Activated naive CD4-positive, alpha-beta T cell treated with anti-CD3 and anti-CD28 coated beads, Interleukin-2, amount 50 U/mL, for 72 hours (primary cell): ENCODE data around the gene SLC26A11. TPM values are rescaled to one million over a fixed set of nuclear protein-coding genes. Genes with fewer than 3 reads are reported as not detected.
A peak's percentile ranks its signal among the peaks of the same experiment; 100 is the strongest.

ENCODE experiments used
- ATAC-seq, 2 donors: fragments of 150-1000 bp; cut with Tn5 transposase; 2 replicates each; pipeline ENCODE4 v1.10.0; 2021; ENCODE audit warnings: mild to moderate bottlenecking in 2 of 2, moderate library complexity in 2 of 2
- DNase-seq, 2 donors: peaks; one replicate each; pipeline ENCODE4 v3.0.0; 2021 to 2022; ENCODE audit warnings: low spot score in 2 of 2
- H3K27ac Mint-ChIP-seq, 2 donors: one replicate each; pipeline ENCODE4 v1.8.0; 2022; ENCODE audit warnings: mild to moderate bottlenecking in 2 of 2, mixed read lengths in 2 of 2
- H3K36me3 Mint-ChIP-seq, 2 donors: one replicate each; pipeline ENCODE4 v1.8.0; 2022; ENCODE audit warnings: mixed read lengths in 2 of 2
- H3K9me3 Mint-ChIP-seq, 2 donors: one replicate each; pipeline ENCODE4 v1.8.0; 2022; ENCODE audit warnings: mixed read lengths in 2 of 2
- total RNA-seq, 2 donors: library from RNA; stranded (reverse); gene quantifications; one replicate each; pipeline ENCODE4 v1.2.3, GENCODE V29; 2022

Gene SLC26A11
- total RNA-seq, 2 donors from 2014 or later: 7.5 to 13.1 TPM

- DNase-seq (peak; percentile 57 to 81), ATAC-seq (peak; percentile 7 to 29)
- Mint-ChIP-seq H3K36me3 (peaks cover 37 to 40% of the 10 kb centered on the region in 2 donors), H3K9me3 (peaks cover 0 to 3% of the 10 kb centered on the region in 2 donors), H3K27ac (peak within 1 kb of the TSS; percentile 96 to 98)
These were observed 40.5 kb downstream of the SLC26A11 start, which contains the start of gene RNF213 for GRCh38 chr17:80260791-80261158. RNF213 (plus strand) TSS chr17:80260852; CDS start chr17:80263682, 2,830 bp downstream.

- ATAC-seq (peak; percentile 3 to 8), DNase-seq (peak; percentile 67 to 74)
- H3K27ac Mint-ChIP-seq: peak overlapping the region; percentile 93 to 96
- H3K36me3 Mint-ChIP-seq: peaks cover 40 to 44% of the 10 kb centered on the region in 2 donors
- peaks cover 0 to 4% of the 10 kb centered on the region in 2 donors for H3K9me3 Mint-ChIP-seq
These were observed 41.1 kb downstream of the SLC26A11 start for GRCh38 chr17:80261159-80261894.

DNA sequence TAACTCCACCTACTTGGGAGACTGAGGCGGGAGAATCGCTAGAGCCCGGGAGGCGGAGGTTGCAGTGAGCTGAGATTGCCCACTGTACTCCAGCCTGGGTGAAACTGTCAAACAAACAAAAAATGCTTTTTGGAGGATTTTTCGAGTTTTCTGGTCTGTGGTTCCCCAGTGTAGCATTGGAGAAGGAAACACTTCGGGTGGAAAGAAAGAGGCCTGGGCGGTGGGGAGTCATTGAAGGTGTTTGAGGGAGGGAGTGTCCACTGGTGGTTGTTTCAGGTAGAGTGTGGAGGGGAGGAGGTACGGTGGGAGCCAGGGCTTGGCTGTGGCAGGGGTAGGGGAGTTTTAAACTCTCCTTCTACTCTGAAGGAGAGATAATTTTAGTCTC, 41.7 kb downstream of the SLC26A11 start:
- H3K9me3 Mint-ChIP-seq: peaks cover 0 to 4% of the 10 kb centered on the region in 2 donors
- H3K27ac Mint-ChIP-seq: peak overlapping the region; percentile 93 to 96
- H3K36me3 Mint-ChIP-seq: peaks cover 40 to 44% of the 10 kb centered on the region in 2 donors
- ATAC-seq (no peak), DNase-seq (no peak)

GRCh38 chr17:80262291-80262690, 42.1 kb downstream of the SLC26A11 start:
- no peak for DNase-seq
- Mint-ChIP-seq H3K9me3 (peaks cover 0 to 4% of the 10 kb centered on the region in 2 donors), H3K27ac (peak overlapping the region; percentile 93 to 96), H3K36me3 (peaks cover 40 to 46% of the 10 kb centered on the region in 2 donors)
- ATAC-seq: no peak

DNA sequence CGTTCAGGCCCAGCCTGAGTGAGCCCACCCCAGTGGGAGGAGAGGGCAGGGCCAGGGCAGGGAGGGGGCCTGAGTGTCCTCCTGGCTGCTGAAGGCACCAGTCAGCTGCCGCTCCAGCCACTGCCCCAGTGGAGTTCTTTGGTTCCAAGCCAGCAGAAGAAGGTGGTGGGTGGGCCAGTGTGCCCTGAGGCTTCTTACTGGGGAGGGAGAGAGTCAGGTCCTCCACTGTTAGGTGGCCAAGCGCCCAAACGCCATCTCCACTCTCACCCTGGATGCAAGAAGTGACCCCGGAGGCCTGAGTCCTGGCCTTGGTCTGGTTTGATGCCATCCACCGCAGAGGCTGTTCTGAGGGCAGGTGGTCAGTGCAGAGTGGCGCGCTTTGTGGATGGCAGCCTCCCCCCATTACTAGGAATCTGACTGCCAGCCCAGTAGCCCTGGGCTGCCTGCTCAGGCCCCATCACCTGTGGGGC, 42.6 kb downstream of the SLC26A11 start:
- DNase-seq (no peak), ATAC-seq (no peak)
- Mint-ChIP-seq H3K27ac (peak overlapping the region; percentile 22 to 96), H3K9me3 (peaks cover 0 to 4% of the 10 kb centered on the region in 2 donors), H3K36me3 (peaks cover 40 to 50% of the 10 kb centered on the region in 2 donors)

- peaks cover 40 to 50% of the 10 kb centered on the region in 2 donors for H3K36me3 Mint-ChIP-seq
- peak; percentile 84 to 86 for DNase-seq
- H3K27ac Mint-ChIP-seq: peak overlapping the region; percentile 89 to 98
- H3K9me3 Mint-ChIP-seq: peaks cover 0 to 4% of the 10 kb centered on the region in 2 donors
- peak; percentile 52 to 57 for ATAC-seq
These were observed 43.3 kb downstream of the SLC26A11 start for GRCh38 chr17:80263253-80264204.

DNA sequence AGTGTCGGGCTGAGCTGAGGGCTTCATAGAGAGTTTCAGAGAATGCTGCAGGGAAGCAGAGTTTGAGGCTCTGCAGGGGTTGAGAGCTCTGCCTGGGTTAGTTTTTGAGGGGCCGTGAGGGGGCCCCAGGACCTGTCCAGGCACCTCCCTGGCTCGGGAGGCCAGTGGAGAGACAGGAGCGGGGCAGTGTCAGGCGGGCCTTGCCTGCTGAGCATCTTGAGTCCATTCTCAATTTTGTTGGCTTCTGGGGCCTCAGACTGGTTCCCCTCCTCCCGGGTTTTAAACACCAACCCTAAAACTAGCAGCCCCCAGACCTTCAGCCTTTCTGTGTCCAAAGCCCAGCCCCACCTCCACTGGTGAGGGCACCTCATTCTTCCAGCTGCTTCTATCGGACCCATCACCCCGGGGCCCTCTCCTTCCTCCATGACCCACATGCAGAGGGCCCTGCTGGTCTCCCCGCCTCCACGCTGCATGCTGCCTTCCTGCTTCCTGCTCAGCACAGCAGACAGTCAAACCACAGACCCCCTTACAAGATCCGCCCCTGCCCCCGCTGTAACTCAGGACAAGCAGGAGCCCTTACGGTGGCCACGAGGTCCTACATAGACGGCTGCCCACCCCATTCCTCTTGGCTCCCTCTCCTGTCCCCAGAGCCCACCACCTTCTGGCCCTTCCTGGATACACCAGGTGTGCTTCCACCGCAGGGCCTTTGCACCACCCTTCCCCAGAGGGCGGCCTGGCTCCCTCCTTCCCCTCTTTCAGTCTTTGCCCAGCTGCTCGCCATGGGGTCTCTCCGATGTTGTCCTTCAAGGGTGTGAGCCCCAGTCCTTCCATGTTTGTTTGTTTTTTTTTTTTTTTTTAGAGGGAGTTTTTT, 44.2 kb downstream of the SLC26A11 start:
- DNase-seq: no peak
- peaks cover 0 to 4% of the 10 kb centered on the region in 2 donors for H3K9me3 Mint-ChIP-seq

DNA sequence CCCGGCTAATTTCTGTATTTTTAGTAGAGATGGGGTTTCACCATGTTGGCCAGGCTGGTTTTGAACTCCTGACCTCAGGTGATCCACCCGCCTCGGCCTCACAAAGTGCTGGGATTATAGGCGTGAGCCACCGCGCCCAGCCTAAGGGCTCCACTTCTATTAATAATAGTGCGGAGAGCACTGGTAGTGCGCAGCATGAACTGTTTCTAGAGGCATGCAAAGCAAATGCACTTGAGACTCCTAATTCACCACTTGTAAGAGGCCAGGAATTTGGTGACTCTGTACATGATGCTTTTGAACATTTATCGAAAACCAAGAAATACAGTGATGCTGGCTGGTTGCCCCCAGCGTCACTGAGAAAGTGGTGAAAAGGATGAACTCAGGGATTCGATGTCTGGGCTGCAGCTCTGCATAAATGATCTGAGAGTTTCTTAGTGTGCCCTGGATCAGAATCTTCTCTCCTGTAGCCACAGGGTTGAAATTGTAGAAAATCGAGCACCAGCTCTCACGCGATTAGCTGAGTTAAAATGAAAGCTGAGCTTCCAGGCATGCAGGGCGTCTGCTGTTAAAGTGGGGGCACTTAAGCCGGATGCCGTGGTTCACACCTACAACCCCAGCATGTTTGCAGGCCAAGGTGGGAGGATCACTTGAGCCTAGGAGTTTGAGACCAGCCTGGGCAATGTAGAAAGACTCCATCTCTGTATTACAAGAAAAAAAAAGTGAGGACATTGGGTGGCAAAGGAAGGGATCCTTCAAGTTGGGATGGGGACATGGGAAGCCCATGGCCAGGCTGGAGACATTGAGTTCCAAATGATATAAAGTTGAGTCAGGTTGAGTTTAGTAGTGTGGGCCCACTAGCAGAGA, 45.2 kb downstream of the SLC26A11 start:
- Mint-ChIP-seq H3K27ac (peak overlapping the region; percentile 89 to 98), H3K9me3 (peaks cover 0 to 4% of the 10 kb centered on the region in 2 donors), H3K36me3 (peaks cover 40 to 45% of the 10 kb centered on the region in 2 donors)
- DNase-seq (peak; percentile 57 to 71), ATAC-seq (peak; percentile 36 to 40)

More for the DNA sequence above, 44.2 kb downstream of the SLC26A11 start:
- Mint-ChIP-seq H3K27ac (peak overlapping the region; percentile 89 to 98), H3K36me3 (peaks cover 40 to 50% of the 10 kb centered on the region in 2 donors)
- ATAC-seq: no peak

GRCh38 chr17:80267391-80267790, 47.2 kb downstream of the SLC26A11 start:
- peak overlapping the region in 1 of 2 donors; percentile 58 for H3K27ac Mint-ChIP-seq
- peaks cover 28 to 41% of the 10 kb centered on the region in 2 donors for H3K36me3 Mint-ChIP-seq
- no peak for DNase-seq
- peaks cover 0 to 4% of the 10 kb centered on the region in 2 donors for H3K9me3 Mint-ChIP-seq
- ATAC-seq: no peak

DNA sequence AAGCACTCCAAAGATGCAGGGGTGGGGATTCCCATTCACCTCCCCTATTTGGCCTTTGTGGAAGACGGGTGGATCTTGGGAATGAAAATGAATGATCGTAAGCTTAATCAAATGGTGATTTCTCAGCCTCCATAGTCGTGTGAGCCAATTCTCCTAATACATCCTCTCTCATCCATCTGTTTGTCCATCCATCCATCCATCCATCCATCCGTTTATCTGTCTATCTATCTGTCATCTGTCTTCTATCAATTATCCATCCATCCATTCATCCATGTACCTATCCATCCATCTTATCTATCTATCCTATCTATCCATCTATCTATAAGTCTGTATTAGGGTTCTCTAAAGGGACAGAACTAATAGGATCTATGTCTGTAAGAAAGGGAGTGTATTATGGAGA, 48.2 kb downstream of the SLC26A11 start:
- Mint-ChIP-seq H3K9me3 (peaks cover 0 to 4% of the 10 kb centered on the region in 2 donors), H3K36me3 (peaks cover 26 to 39% of the 10 kb centered on the region in 2 donors), H3K27ac (no peak overlapping the region)
- DNase-seq (no peak), ATAC-seq (no peak)

DNA sequence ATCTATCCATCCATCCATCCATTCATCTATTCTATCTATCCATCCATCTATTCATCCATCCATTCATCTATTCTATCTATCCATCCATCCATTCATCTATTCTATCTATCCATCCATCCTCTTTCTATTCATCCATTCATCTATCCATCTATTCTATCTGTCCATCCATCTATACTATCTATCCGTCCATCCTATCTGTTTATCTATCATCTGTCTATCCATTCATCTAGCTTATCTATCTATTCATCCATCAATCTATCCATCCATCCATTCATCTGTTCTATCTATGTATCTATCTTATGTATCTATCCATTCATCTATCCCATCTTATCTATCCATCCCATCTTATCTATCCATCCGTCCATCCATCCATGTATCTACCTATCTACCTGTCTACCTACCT, 49.2 kb downstream of the SLC26A11 start:
- ATAC-seq (no peak), DNase-seq (no peak)
- H3K9me3 Mint-ChIP-seq: peaks cover 0 to 4% of the 10 kb centered on the region in 2 donors
- no peak overlapping the region for H3K27ac Mint-ChIP-seq
- peaks cover 21 to 38% of the 10 kb centered on the region in 2 donors for H3K36me3 Mint-ChIP-seq

DNA sequence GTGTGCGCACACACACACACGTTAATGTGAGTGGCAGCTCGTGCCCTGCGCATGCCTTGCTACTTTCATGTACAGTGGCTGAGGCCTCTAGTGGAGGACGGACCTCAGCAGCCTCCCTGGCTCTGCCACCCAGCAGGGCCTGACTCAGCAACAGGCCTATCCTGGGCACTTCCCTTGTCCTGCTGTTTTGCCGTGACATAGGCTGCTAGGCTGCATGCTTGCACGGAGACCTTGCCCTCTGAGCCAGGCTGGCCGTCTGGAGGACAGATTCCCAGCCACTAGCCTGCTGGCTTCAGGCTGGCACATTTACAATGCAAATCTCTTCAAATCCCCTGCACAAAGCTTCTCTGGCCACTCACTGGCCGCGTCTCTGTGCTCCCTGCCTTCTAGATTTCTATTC, 49.9 kb downstream of the SLC26A11 start:
- ATAC-seq (no peak), DNase-seq (no peak)
- no peak overlapping the region for H3K27ac Mint-ChIP-seq
- H3K9me3 Mint-ChIP-seq: peaks cover 0 to 4% of the 10 kb centered on the region in 2 donors
- H3K36me3 Mint-ChIP-seq: peaks cover 14 to 31% of the 10 kb centered on the region in 2 donors

GRCh38 chr17:80270836-80271235, 50.6 kb downstream of the SLC26A11 start:
- Mint-ChIP-seq H3K27ac (peak overlapping the region; percentile 77 to 90), H3K9me3 (peaks cover 0 to 1% of the 10 kb centered on the region in 2 donors), H3K36me3 (peaks cover 7 to 24% of the 10 kb centered on the region in 2 donors)
- DNase-seq (peak in 1 of 2 donors; percentile 63), ATAC-seq (peak; percentile 77 to 84)

DNA sequence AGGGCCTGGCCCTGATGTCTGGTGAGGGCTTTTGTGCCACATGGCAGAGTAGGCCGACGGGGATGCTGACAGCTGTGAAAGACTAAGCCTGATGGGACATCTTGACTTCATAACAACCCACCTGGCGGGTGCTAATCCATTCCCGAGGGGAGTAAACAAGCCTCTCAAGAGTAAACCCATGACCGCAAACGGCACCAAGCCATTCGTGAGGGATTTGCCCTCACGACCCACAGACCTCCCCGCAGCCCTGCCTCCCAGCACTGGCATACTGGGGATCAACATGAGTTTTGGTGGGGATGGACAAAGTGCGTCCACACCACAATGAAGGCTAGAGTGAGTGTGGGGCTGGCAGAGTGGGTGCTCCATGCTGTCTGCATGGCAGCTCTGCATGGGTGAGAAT, 52.1 kb downstream of the SLC26A11 start:
- no peak for ATAC-seq
- DNase-seq: no peak
- no peak overlapping the region for H3K27ac Mint-ChIP-seq
- H3K9me3 Mint-ChIP-seq: no peaks in the 10 kb centered on the region
- peaks cover 5 to 24% of the 10 kb centered on the region in 2 donors for H3K36me3 Mint-ChIP-seq

GRCh38 chr17:80274331-80274730, 54.1 kb downstream of the SLC26A11 start:
- peak overlapping the region; percentile 24 to 81 for H3K27ac Mint-ChIP-seq
- no peak for DNase-seq

More at GRCh38 chr17:80274331-80274730, 54.1 kb downstream of the SLC26A11 start:
- no peak for ATAC-seq
- Mint-ChIP-seq H3K9me3 (no peaks in the 10 kb centered on the region), H3K36me3 (peaks cover 5 to 27% of the 10 kb centered on the region in 2 donors)
